SHP77 treated with DMSO at 0.1 percent for 48 hours (cell line): ENCODE measurements around the gene PSMA4.
"Not testable (repeated sequence)": the region's sequence is repeated elsewhere in the genome, so short reads cannot be mapped to it uniquely, and the experiment has no call there.

ENCODE experiments used
- DNase-seq: peaks from one replicate; lab custom pipeline; 2025; lab: John Stamatoyannopoulos, UW

Gene PSMA4

DNA sequence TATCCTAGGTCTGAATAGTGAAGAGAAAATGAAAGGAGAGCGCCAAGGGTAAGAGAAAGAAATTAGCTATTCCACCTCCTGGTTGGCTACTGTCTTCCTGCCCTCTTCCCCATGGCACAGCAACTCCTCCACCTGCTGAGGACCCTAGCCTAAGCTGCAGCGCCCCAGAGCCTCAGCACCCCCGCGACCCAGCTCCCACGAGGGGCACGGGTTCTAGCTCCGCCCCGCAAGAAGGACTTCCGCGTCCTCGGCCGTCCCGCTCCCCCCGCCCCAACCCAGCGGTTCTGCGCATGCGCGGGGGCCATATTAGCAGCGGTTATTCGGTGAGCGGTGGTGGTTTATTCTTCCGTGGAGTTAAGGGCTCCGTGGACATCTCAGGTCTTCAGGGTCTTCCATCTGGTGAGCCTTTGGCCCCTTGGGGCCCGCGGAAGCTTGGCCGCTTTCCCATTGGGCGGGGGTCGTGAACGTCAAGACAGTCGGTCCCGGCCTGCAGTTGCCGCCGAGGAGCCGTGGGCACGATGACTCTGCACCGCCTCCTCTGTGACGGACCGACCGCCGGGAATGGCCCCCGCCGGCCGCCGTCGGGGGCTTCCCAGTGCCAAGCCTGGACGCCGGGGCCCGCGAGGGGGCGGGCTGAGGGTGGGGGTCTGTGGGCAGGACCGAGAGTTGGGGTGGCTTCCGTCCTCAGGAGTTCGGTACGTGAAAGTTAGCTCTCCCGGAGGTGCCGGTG is at the start of gene PSMA4:
TSS of gene PSMA4 (plus strand) at position 304 of the 730 bp plus-strand sequence. CDS start 1,484 bp downstream, outside the sequence.
- peak; percentile 84 for DNase-seq

DNA sequence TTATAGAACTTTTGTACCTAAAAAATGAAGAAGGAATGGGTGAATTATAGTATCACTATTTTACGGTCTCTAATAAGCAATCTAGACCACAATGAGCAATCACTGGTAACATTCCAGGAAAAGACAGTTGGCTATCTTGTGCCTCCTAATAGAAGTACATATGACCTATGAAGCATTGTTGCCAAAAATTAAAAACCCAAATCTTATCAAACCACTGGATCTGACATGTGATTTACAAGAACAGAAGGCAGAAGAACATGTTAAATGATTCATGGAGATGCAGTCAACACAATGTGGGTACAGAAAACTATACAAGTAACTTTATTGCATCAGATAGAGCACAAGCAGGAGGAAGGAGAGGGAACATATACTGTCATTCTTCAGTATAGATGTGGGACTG is 47.4 kb upstream of the PSMA4 start:
- no peak for DNase-seq

DNA sequence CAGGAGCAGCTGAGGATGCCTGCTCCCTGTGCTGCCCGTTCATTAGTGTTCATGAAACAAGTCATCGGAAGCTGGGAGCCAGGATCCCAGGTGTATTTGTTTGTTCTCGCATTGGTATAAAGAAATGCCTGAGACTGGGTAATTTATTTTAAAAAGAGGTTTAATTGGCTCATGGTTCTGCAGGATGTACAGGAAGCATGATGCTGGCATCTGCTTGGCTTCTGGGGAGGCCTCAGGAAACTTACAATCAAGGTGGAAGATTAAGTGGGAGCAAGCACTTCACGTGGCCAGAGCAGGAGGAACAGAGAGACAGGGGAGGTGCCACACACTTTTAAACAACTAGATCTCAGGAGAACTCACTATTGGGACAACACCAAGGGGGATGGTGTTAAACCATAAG is 38.4 kb upstream of the PSMA4 start:
- no peak for DNase-seq

DNA sequence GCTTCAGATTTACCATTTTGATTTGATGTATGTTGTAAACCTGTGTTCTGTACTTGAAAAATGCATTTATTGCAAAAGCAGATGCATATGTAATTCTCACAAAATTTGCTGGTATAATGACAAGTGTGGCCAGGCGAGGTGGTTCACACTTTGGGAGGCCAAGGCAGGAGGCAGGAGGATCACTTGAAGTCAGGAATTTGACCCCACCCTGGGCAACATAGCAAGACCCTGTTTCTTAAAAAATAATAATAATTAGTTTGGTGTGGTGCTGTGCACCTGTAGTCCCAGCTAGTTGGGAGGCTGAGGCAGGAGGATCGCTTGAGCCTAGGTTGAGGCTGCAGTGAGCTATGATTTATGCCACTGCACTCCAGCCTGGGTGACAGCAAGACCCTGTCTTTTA is 37.6 kb upstream of the PSMA4 start:
- no peak for DNase-seq

DNA sequence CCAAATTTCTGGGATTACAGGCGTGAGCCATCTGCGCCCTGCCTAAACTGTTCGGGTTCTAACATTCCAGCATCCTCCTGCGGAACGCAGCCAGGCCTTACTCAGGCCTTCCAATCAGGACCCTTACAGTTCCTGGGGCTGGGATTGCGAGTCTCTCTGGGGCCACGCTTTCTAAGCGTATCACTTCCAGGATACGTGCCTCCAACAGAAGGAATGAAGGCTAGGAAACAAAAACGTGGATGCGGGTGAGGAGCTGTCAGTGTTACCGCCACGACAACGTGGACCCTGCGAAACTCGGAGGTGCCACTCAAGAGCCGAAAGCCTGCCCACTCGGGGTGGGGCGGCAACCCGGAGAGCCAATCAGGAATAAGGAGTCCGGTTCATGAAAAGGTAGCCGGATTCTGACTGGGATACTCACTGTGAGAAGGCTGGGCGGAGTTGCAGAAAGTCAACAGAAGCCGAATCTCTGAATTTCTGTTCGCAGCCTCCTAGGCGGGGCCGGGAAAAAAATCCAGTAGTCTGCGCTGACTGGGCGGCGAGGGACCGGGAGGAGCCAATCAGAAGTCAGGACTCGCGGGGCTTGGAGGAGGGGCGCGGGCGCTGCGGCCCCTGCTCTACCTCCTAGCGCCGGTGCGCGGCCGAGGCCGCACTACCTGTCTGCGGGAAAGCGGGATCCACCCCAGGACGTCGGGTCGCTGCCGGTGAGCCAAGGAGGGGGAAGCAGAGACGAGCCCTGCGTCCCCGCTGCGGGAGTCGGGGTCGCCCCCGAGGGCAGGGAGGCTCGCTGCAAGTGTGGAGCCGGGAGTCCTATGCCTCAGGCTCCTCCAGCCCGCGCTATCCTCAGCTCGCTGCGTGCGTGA is 33.0 kb upstream of the PSMA4 start, which contains the start of gene HYKK:
TSS of gene HYKK (plus strand) at position 607 of the 860 bp plus-strand sequence. CDS start 5,512 bp downstream, outside the sequence.
- peak; percentile 95 for DNase-seq

DNA sequence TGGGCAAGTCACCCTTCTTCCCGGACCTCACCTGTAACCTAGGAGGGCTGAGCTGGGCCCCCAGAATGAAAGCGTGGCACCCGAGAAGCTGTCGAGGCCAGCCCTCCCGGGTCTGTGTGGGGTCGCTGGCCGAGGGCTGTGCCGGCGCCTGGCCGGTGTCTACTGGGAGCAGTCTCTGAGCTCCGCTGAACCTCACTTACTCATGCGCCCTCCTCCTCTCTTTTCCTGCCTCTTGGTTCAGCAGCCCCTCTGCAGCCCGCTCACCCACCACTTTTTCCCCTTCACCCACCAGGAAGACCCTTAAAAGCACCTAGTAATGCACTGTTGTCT is 32.4 kb upstream of the PSMA4 start:
- DNase-seq, result no peak

DNA sequence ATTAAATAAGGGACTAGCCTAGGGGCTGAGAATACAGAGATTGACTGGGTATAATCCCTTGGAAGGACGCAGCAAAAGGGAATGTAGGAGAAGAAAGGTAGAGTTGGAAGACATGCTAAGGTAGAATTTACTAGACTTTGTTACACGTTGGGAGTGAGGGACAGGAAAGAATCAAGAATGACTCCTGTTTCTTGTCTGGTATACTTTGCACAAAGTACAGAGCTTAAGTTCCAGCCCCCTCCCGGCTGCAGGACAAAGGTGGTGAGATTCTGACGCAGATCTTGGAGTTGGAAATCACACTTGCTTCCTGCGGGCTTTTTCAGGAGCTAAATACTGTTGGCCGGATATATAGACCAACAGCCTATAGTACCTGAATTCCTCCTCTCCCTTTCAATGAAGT is 32.0 kb upstream of the PSMA4 start:
- no peak for DNase-seq

DNA sequence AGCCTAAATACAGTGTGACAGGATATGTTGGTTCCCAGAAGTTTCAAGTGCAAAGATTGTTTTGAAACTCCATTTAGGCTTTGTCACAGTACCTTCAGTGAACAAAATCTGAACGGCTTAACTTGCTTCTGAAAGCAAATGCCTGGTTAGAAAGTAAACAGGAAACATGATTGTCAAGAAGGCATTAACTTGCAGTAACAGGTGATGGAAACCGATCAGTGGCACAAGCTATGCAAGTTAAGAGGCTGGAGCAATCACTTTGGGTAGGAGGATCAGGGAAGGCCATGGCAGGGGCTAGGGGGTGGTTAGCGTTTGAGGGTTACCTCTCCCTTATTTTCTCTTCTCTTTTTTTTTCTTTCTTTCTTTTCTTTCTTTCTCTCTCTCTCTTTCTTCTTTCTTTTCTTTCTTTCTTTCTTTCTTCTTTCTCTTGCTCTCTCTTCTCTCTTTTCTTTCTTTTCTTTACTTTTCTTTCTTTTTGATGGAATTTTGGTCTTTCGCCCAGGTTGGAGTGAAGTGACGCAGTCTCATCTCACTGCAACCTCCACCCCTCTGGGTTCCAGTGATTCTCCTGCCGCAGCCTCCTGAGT is 30.4 kb upstream of the PSMA4 start:
- DNase-seq, result no peak

DNA sequence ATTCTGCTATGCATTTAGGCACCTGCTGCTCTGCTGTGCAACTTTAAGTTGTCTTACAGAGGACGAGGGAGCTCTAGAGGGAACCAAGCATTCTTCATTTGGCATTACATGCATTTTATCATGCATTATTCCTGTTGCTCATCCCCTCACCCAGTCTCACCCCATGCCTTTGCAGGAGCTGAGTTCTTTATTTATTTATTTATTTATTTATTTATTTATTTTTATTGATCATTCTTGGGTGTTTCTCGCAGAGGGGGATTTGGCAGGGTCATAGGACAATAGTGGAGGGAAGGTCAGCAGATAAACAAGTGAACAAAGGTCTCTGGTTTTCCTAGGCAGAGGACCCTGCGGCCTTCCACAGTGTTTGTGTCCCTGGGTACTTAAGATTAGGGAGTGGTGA is 20.2 kb upstream of the PSMA4 start:
- DNase-seq, result not testable (repeated sequence)

DNA sequence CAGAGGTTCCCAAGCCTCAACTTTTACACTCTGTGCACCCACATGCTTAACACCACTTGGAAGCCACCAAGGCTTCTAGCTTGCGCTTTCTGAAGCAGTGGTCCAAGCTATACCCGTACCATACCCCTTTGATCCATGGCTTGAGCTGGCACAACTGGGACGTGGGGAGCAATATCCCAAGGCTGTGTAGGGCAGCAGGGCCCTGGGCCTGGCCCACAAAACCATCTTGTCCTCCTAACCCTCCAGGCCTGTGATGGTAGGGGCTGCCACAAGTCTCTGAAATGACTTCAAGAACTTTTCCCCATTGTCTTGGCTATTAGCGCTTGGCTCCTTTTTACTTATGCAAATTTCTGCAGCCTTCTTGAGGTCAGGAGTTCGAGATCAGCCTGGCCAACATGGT is 16.0 kb upstream of the PSMA4 start:
- no peak for DNase-seq

DNA sequence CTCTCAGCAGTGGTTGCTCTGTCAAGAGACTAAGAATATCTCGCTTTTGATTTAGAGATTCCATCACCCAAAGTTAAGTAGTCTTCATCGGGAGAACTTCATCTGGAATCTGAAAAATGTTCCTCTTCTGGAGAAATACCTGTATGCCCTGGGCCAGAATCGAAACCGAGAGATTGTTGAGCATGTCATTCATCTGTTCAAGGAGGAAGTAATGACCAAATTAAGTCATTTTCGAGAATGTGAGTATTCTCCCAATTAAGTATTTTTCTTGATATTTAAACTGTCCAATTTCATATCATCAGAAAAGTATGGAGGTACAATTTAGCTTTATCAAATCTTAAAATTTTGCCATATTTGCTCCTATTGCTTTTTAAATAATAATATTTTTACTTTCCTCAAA is 12.9 kb upstream of the PSMA4 start:
- no peak for DNase-seq

DNA sequence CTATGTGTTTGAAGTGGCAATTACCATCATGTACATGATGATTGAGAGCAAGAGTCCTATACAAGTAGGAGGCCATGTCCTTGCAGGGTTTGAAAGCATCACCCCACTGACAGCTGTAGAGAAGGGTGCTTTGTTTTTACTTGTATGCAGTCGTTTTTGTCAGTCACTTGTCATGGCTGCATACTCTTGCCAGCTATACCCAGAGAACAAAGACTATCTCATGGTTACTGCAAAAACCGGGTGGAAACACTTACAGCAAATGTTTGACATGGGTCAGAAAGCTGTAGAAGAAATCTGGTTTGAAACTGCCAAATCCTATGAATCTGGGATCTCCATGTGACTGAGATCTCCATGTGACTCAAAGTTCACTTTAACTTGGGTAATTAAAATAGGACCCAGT is 6.9 kb upstream of the PSMA4 start:
- DNase-seq, result no peak

DNA sequence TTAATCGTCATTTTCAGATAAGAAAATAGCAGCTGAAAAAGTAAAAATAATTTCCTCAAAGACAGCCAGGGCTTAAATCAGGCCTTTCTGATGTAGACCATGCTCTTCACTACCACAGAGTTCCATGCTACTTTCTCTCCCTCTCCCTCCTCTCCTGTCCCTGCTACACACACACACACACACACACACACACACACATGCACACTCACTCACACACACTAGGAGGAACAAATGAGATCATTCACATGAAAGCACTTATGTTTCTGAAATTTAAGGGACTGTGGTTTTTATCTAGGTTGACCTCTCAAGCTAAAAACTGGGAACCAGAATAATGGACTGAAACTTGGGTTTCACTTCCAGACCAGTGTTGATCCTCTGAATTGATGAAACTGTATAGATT is 4.1 kb upstream of the PSMA4 start:
- DNase-seq, result no peak

DNA sequence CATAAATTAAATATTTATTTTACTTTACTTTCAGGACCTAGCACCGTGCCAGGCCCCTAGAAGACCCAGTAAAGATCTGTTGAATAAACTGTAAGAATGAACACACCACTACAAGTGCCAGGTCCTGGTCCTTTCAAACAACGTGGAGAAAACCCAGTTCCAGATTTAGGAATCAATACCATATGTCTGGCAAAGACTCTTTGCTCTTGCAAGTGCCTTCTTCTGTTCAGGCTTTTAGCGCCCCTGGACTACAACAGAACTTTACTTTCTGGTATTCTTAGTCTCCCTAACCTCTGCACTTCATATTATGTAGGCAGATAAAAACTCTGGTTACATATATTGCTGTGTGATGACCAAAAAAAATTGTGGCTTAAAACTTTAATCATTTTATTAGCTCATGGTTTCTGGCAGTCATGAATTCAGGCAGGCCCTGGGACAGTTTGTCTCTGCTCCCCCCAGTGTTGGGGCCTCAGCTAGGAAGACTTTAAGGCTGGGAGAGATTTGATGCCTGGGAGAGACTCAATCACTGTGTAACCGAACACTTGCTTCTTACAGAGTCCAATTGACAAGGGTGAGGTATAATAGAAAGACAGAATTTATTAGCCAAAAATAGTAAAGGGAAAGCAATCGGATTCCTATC is 2.9 kb upstream of the PSMA4 start:
- no peak for DNase-seq

DNA sequence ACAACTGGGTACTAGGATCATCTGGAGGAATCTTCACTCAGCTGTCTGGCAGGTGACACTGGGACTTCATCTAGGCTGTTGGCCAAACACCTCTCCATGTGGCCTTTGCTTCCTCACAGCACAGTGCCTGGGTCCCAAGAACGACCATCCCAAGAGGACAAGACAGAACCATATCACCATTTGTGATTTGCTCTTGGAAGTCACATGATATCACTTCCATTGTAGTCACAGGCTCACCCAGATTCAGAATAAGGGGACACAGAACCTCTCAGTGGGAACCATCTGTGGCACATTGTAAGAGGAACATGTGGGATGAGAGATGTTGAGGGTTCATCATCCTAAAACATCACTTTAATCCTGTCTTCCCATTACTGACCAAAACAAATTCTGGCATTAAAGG is 1.9 kb upstream of the PSMA4 start:
- no peak for DNase-seq

DNA sequence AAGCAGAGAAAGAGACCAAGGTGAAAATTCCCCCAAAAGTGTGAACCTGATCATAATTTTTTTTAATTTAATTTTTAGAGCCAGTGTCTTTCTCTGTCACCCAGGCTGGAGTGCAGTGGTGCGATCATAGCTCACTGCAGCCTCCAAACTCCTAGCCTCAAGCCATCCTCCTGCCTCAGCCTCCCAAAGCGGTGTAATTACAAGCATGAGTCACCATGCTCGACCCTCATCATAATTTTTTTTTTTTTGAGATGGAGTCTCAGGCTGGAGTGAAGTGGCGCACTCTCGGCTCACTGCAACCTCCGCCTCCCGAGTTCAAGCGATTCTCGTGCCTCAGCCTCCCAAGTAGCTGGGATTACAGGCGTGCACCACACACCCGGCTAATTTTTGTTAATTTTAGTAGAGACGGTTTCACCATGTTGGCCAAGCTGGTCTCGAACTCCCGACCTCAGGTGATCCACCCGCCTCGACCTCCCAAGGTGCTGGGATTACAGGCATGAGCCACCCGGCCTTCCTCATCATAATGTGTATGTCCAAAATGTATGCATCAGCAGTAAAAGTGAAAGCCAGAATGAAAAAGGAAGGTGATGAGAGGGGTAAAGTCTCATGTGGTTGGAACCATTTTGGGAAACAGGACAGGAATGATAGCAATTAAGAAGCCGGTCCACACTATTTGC is 642 bp upstream of the PSMA4 start:
- DNase-seq, result not testable (repeated sequence)

DNA sequence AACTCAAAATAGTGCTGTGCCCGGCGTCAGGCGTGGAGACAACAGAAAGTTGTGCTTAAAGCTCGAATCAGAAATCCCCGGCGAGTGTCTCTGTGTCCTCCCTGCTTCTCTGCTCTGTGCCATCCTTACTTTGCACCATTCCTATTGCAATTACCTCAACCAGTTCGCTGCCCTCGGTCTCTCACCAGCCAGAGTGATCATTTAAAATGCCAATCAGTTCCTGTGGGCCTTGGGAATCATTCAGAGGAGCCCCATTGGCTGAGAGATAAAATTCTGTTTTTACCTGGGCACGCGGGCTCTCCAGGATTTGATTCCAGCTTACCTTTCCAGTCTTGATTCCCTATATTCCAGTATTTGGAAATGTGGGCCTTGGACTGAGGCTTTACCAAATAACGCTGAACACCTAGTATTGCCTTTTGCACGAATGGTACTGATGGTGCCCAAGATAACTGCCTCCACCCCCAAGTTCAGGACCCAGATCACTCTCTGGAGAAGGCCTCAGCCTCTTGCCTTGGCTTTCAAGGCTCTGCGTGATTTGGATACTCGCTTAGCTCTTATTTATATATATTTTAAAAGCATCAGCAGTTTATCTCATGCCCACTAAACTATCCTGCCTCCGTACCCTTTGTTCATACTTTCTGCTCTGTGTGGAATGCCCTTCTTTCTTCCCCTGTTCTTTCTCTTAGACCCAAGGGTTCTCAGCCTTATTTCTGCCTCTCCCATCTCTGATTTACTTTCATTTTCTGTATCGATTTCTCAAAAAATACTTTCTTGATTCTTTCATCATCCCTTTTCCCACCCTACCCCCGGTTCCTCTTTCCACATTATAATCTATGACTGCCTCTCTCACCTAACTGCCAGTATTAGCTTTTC is 863 bp downstream of the PSMA4 start:
- DNase-seq, result no peak

DNA sequence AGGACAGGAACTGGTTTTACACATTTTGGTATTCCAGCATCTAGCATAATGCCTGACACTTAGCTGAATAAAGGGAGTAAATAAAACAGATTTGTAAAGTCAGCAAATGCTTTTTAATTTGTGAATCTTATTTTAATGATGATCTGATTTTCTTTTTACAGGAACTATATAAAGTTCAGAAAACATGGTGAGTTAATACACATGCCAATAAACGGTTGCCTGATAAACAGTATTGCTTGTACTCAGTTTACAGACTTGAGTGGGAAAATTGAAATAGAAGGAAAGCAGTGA is 1.4 kb downstream of the PSMA4 start:
- no peak for DNase-seq

DNA sequence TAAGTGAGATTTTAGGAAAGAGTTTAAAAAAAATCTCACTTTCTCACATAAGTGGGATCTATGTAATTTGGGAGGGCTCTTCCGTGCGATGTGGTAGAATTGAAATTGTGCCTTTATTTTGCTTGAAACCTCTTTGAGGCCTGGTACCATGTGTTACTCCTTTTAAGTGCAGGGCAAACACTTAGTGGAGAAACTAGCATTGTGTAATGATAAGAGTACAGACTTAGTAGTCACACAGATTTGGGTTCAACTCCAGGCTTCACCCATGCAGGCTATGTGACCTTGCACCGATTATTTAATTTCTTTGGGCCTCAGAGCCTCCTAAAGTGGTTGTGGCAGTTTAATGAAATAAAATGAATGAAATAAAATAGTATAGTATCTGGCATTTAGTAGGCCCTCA is 2.4 kb downstream of the PSMA4 start:
- no peak for DNase-seq

DNA sequence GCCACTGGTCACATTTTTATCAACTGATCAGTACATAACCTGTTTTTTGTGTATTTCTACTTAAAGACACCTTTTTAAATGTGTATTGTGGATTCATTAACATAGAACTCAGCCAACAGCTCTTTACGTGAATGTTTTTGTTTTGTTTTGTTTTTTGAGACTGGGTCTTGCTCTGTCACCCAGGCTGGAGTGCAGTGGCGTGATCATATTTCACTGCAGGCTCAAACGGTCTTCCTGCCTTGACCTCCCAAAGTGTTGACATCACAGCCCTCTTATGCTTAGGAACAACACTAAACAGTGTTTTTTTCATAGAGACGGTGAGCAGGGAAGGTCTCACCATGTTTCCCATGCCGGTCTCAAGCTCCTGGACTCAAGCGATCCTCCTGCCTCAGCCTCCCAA is 9.9 kb downstream of the PSMA4 start:
- DNase-seq, result no peak

DNA sequence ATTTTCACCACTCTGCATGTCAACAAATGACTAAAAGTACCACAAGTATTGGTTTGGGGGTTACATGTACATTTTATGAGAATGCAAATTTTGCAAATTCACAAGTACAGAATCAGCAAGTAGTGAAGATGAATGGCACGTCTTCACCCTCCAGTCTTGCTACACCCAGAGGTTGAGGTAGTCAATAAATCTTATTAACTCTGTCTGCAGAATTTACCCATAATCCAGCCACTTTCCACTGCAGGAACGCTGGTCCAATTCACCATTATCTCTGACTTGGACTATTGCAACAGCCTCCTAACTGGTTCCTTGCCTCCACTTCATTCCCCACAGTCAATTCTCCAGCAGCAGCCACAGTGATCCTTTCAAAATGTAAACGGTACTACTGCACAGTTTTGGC is 10.6 kb downstream of the PSMA4 start:
- DNase-seq, result no peak
